ENCODE results near the gene SPEN. TPM values are rescaled to one million over a fixed set of nuclear protein-coding genes. Genes with fewer than 3 reads are reported as not detected.

Gene SPEN
- total RNA-seq, 1 donor: 24.3 TPM

DNA sequence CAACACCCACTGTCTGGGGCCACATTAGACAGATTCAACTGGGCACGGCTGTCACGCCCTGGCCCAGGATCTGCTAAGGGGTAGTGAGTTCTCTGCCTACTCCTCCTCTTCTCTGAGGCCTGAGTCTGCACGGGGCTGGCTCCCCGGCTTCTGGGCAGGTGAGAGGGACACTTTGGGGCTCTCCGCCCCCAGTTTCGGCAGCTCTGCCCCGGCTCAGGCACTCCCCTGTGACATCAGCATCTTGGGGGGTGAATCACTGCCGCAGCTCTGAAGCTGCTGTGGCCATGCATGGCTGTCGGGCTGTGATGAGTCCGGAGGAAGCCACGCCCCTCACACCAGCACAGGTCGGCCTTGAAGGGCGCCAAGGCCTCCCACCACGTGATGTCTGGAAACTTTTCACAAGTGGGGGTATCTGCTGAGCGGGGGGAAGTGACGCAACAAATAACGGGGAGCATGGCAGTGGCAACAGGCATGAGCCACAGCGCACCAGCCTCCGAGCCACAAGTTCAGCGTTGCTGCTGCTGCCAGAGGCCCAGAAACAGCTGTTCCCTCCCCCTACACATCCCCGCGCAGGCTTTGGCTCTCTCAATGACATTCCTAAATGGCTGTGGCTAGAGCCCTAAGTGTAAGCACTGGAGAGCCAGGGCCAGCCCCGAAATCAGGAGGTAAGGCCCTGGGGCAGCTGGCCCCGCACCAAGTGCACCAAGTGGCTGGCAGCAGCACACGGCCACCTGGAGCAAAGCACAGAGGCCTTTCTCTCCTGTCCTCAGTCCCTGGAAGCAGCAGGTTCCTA is 102.1 kb downstream of the SPEN start:
- TF ChIP-seq, protein P1, sequence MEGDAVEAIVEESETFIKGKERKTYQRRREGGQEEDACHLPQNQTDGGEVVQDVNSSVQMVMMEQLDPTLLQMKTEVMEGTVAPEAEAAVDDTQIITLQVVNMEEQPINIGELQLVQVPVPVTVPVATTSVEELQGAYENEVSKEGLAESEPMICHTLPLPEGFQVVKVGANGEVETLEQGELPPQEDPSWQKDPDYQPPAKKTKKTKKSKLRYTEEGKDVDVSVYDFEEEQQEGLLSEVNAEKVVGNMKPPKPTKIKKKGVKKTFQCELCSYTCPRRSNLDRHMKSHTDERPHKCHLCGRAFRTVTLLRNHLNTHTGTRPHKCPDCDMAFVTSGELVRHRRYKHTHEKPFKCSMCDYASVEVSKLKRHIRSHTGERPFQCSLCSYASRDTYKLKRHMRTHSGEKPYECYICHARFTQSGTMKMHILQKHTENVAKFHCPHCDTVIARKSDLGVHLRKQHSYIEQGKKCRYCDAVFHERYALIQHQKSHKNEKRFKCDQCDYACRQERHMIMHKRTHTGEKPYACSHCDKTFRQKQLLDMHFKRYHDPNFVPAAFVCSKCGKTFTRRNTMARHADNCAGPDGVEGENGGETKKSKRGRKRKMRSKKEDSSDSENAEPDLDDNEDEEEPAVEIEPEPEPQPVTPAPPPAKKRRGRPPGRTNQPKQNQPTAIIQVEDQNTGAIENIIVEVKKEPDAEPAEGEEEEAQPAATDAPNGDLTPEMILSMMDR (IDR thresholded peaks at IDR 0.05; ENCODE audit: insufficient read depth, low read length): no peak
- peak overlapping the region; percentile 50 for H3K4me3 ChIP-seq (ENCODE audit: low read depth, low read length)
- peak; percentile 98 for DNase-seq (ENCODE audit: low read depth)

DNA sequence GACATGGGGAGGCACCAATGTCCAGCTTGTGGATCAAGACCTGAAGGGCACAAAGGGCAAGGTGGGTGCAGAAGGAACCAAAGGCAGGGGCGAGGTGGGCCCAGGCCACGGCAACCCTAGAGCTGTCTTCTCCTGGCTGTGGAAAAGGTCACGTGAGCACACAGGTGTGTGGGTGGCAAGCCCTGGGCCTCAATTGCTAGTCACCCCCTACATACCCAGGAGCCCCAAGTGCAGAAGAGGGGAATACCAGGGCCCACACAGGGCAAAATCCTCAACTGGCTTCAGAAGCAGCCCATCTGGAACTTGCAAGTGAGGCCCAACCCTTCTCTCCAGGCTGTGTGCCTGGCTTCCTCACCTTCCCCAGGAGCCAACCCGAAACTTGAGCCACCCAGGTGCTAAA is 102.8 kb downstream of the SPEN start:
- TF ChIP-seq, protein P1 (IDR thresholded peaks at IDR 0.05; ENCODE audit: insufficient read depth, low read length): no peak
- no peak overlapping the region for H3K4me3 ChIP-seq (ENCODE audit: low read depth, low read length)
- DNase-seq (ENCODE audit: low read depth): no peak

DNA sequence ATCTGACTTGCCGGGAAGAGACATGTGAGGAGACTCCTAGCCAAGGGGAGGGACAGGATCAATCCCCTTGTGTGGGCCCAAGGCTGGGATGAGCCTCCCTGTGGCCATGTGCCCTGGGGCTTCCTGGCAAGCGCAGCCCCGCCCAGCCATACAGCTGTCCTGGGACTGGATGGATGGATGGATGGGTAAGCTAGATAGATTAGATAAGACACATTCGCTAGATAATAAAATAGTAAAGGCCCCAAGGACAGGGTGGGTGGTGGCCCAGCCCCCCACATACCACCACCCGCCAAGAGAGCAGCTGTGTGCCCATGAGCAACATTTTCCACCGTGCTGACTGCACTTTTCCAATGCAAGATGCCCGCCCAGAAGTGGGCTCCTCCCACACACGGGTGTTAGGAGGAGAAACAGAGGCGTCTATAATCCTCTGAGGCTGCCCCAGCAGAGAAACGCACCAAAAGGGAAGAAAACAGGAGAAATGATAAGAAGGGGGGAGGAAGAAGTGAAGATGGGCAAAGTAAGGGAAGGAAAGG is 103.3 kb downstream of the SPEN start:
- H3K4me3 ChIP-seq (ENCODE audit: low read depth, low read length): no peak overlapping the region
- TF ChIP-seq, protein P1 (IDR thresholded peaks at IDR 0.05; ENCODE audit: insufficient read depth, low read length): no peak
- peak; percentile 86 for DNase-seq (ENCODE audit: low read depth)

DNA sequence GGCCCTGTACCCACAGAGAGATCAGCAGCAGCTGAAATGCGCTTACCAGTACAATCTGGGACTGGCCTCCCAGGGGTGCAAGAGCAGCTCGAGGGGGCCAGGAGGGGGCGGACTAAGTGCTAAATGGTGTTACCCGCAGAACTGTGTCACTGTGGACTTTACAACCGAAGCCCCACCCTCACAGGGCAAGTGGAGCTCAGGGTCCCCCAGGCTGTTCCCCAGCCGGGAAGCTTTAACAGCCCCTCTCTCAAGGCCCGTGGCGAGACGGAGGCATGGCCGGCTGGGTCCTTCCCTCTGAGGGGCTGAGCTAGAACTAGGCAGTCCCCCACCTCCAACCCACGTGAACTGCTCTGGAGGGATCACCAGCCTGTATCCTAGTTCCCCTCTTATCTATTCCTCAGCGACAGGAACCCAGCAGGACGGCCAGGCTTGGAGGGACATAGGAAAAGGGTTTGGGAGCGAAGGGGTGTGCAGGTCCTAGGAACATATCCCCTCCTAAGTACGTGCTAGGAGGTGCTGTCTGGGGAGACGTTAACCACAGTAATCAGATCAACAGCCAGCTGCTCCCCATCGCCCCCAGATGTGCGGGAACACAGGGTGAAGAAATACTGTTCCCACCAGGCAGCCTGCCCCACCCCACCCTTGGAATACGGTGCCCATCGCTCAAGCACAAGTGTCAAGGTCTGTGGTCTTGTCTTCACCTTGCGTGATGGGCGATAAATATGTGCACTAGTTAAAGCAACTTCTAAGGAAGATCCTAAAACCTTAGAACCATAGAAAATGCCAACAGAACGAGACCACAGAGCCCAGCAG is 104.0 kb downstream of the SPEN start:
- DNase-seq (ENCODE audit: low read depth): peak; percentile 22
- TF ChIP-seq, protein P1 (IDR thresholded peaks at IDR 0.05; ENCODE audit: insufficient read depth, low read length): no peak
- no peak overlapping the region for H3K4me3 ChIP-seq (ENCODE audit: low read depth, low read length)

DNA sequence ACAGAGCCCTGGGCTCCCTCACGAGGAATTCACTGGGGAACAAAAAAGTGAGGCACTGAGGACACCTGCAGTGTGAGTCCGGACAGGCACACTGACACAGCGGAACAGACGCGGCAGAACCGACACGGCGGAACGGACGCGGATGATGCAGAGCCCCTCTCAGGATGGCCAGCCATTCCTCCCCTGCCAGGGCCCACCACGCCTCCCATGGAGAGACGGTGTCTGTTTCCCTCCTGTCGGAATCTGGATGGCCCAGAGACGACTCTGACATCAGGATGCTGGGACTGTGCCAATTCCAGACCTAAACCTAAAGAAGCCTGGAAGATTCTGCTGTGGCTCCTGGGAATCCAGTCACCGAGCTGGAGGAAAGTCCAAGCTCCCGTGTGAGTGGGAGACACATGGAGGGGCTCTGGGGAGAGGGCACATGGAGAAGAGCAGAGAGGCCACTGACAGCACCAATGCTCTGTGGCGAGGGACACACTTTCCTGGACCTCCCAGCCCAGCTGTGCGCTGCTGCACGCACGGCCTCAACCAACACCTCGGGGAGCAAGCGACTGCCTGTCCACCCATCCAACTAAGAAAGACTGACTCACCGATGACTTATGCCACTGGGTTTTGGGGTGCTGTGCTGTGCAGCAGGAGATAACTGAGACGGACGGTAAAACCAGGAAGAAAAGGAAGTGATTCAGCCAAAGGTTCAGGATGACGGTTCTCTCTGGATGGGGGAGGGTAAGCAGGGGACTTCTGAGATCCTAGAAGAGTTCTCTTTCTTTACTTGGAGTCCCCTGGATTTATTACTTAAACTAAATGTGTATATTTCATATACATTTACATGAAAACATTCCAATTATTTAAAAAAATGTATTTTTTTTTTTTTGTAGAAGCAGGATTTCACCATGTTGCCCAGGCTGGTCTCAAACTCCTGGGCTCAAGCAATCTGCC is 105.1 kb downstream of the SPEN start:
- H3K4me3 ChIP-seq (ENCODE audit: low read depth, low read length): peak overlapping the region; percentile 31
- peak; percentile 85 for DNase-seq (ENCODE audit: low read depth)
- TF ChIP-seq, protein P1 (IDR thresholded peaks at IDR 0.05; ENCODE audit: insufficient read depth, low read length): no peak

DNA sequence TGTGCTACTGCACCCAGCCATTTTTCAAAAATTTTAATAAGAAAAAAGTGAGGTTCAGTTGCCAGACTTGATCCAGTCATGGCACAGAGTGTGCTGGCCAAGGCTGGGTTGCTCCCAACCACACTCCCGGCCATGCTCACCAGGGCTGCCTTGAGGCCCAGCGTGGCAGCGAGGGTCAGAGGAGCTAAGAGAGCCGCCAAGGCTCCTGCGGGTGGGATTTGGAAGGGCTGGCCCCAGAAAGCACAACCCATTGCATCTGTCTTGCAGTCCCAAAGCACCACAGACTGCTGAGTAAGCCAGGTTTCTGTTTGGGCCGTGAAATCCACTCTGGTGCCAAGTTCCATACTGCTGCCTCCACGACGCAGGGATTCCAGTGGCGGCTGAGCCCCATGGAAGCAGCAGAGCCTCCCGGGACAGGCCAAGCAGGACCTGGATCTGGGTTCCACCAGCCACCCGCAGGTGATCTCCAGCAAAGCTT is 105.8 kb downstream of the SPEN start:
- TF ChIP-seq, protein P1 (IDR thresholded peaks at IDR 0.05; ENCODE audit: insufficient read depth, low read length): no peak
- DNase-seq (ENCODE audit: low read depth): peak; percentile 66

More for the DNA sequence above, 105.8 kb downstream of the SPEN start:
- no peak overlapping the region for H3K4me3 ChIP-seq (ENCODE audit: low read depth, low read length)
